Skeletal muscle satellite cell (primary cell): Measurements from ENCODE around the gene ADGRG7. TPM values are rescaled to one million over a fixed set of nuclear protein-coding genes. Genes with fewer than 3 reads are reported as not detected.

ENCODE experiments used
- H3K27me3 ChIP-seq: 2 replicates; pipeline ENCODE4 v1.7.0; 2013; ENCODE audit warnings: low read length; ENCODE audit not compliant: control insufficient read depth, insufficient read depth
- H3K36me3 ChIP-seq: 2 replicates; pipeline ENCODE4 v1.7.0; 2013; ENCODE audit warnings: mild to moderate bottlenecking, control low read depth, low read length; ENCODE audit not compliant: insufficient read depth
- H3K4me1 ChIP-seq: 2 replicates; pipeline ENCODE4 v1.7.0; 2013; ENCODE audit warnings: low read length; ENCODE audit not compliant: control insufficient read depth, insufficient read depth
- H3K4me2 ChIP-seq: 2 replicates; pipeline ENCODE4 v1.7.0; 2013; ENCODE audit warnings: mild to moderate bottlenecking, low read length
- H3K4me3 ChIP-seq: 2 replicates; pipeline ENCODE4 v1.7.0; 2013; ENCODE audit warnings: low read length
- H3K9ac ChIP-seq: 2 replicates; pipeline ENCODE4 v1.7.0; 2013; ENCODE audit warnings: mild to moderate bottlenecking, low read depth, low read length, moderate library complexity
- H3K9me3 ChIP-seq: replicated peaks from 2 replicates; pipeline ENCODE4 v1.7.0; 2013; ENCODE audit warnings: mild to moderate bottlenecking, control low read depth, low read length
- total RNA-seq: library from RNA; depleted of rRNA; stranded (reverse); fragments of >200 nt; gene quantifications from 2 replicates; pipeline ENCODE4 v1.2.3, GENCODE V29; 2012; rRNA removed

The ADGRG7 gene
- total RNA-seq: under 0.01 and 55.5 TPM in 2 replicates

DNA sequence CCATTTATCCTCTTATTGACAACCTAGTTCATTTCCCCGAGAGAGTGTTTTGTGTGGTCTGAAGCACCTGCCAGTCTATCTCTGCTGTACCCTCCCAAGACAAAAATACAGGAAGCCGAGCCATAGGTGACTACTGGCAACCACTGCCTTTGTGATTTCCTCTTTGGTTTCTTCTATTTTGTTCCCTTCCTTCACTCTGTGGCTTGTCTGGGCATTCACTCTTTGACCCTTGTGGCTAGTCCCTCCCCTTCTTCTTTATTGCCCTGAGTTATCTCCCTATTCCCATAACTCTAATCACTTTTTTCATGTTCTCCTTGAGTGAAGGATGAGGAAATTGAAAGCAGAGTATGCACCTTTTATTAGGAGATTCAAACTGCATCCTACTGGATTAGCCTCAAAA is at the start of gene ADGRG7:
ADGRG7 (plus strand) TSS at position 297 of the 400 bp plus-strand sequence. CDS start 256 bp downstream, outside the sequence.
- Histone ChIP-seq H3K4me1 (no peaks in the 10 kb centered on the region), H3K9me3 (no peaks in the 10 kb centered on the region), H3K4me3 (no peak within 1 kb of the TSS), H3K27me3 (peaks cover 28% of the 10 kb centered on the region), H3K36me3 (no peaks in the 10 kb centered on the region), H3K9ac (no peak within 1 kb of the TSS), H3K4me2 (no peak within 1 kb of the TSS)

DNA sequence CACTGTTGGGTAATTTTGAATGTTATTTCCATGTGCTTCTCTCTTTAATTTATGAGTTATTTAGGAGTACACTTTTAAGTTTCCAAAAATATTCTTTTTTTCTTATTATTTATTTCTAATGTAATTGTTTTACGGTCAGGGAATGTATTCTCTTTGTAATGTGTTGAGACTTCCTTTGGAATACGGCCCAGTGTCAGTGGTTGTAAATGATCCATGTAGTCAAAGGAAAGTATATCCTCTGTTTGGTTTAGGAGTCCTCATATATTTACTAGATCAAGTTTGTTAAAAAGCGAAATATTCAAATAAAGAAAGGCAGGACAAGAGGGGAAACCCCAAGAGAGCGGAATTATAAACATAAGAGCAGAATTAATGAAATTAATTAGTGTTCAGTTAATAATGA is 49.0 kb upstream of the ADGRG7 start:
- Histone ChIP-seq H3K4me1 (peaks cover 47% of the 10 kb centered on the region), H3K9ac (no peak overlapping the region), H3K9me3 (no peaks in the 10 kb centered on the region), H3K4me2 (no peak overlapping the region), H3K36me3 (no peaks in the 10 kb centered on the region), H3K27me3 (no peaks in the 10 kb centered on the region), H3K4me3 (no peak overlapping the region)

- H3K4me3 ChIP-seq: no peak overlapping the region
- peak overlapping the region; percentile 25 for H3K4me2 ChIP-seq
- H3K36me3 ChIP-seq: no peaks in the 10 kb centered on the region
- H3K9me3 ChIP-seq: no peaks in the 10 kb centered on the region
- H3K27me3 ChIP-seq: no peaks in the 10 kb centered on the region
- H3K4me1 ChIP-seq: peaks cover 40% of the 10 kb centered on the region
- no peak overlapping the region for H3K9ac ChIP-seq
These were observed 47.8 kb upstream of the ADGRG7 start for GRCh38 chr3:100561459-100562158.

GRCh38 chr3:100562224-100562857 is 47.1 kb upstream of the ADGRG7 start:
- no peaks in the 10 kb centered on the region for H3K27me3 ChIP-seq
- H3K36me3 ChIP-seq: no peaks in the 10 kb centered on the region
- H3K4me1 ChIP-seq: peaks cover 33% of the 10 kb centered on the region
- no peak overlapping the region for H3K4me3 ChIP-seq
- H3K9ac ChIP-seq: no peak overlapping the region
- no peak overlapping the region for H3K4me2 ChIP-seq
- H3K9me3 ChIP-seq: no peaks in the 10 kb centered on the region

DNA sequence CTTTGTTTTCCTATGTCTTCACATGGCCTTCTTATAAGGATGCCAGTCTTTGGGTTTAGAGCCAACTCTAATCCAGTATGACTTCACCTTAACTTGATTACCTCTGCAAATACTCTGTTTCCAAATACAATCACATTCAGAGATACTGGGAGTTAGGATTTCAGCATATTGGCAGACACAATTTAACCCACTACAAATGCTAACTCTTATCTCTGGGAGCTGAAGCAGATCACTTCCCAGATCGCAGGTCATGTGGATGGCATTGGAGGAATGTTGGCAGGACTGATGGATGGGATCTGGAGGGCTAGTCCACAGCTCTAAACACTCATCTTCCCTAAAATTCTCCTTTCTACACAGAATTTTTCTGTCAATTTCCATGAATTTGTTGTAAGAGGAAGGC is 46.2 kb upstream of the ADGRG7 start:
- Histone ChIP-seq H3K9me3 (no peaks in the 10 kb centered on the region), H3K4me1 (peaks cover 26% of the 10 kb centered on the region)

DNA sequence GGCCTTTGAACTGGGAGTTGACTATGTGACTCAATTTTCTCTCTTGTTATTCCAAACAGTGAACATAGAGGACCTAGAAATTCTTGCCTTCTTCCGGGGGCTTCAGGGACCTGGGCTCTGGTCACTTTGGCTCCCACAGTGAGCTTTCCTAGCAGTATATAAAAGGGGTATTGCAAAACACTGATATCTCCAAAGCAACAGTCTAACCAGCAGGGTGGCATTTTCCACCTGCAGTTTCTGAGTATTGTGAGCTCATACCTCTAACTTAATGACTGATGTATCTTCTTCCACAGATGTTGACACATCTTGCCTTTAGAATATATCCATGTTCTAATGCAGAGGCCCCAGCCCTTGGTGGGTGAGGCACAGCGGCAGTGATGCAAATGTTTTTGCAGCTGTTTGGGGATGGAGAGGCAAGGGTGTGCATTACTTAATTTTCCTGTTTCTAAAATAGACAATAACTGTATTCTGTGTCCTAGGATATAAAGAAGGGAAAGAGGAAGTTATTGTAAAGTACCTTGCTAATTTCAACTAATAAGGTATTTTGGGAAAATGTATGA is 45.7 kb upstream of the ADGRG7 start:
- no peak overlapping the region for H3K4me3 ChIP-seq
- H3K36me3 ChIP-seq: no peaks in the 10 kb centered on the region
- peaks cover 26% of the 10 kb centered on the region for H3K4me1 ChIP-seq
- H3K9ac ChIP-seq: no peak overlapping the region
- no peaks in the 10 kb centered on the region for H3K27me3 ChIP-seq
- no peak overlapping the region for H3K4me2 ChIP-seq
- no peaks in the 10 kb centered on the region for H3K9me3 ChIP-seq

More for the DNA sequence above, 46.2 kb upstream of the ADGRG7 start:
- Histone ChIP-seq H3K4me2 (no peak overlapping the region), H3K9ac (no peak overlapping the region), H3K36me3 (no peaks in the 10 kb centered on the region), H3K4me3 (no peak overlapping the region), H3K27me3 (no peaks in the 10 kb centered on the region)

DNA sequence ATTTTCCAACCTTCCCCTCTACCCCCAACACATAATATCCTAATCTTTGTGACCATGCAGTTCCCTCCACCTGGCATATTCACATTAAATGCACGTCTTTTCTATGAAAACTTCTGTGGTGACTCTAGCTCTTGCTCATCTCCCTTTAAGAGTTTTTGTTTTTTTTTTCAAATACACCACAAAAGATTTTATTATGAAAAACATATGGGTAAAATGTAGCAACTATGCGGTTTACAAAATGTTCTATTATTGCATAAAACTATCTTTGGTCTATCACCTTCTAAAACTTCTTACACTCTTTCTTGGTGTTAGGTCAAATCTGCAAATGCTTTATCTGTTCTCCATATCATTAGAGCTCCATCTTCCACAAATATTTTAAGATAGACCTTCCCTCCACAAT is 38.6 kb upstream of the ADGRG7 start:
- Histone ChIP-seq H3K4me2 (no peak overlapping the region), H3K9me3 (no peaks in the 10 kb centered on the region), H3K27me3 (no peaks in the 10 kb centered on the region), H3K36me3 (peaks cover 5% of the 10 kb centered on the region), H3K4me1 (no peaks in the 10 kb centered on the region), H3K4me3 (no peak overlapping the region), H3K9ac (no peak overlapping the region)

GRCh38 chr3:100574536-100574935 is 34.9 kb upstream of the ADGRG7 start:
- no peaks in the 10 kb centered on the region for H3K36me3 ChIP-seq
- no peaks in the 10 kb centered on the region for H3K27me3 ChIP-seq
- H3K9ac ChIP-seq: no peak overlapping the region
- H3K4me1 ChIP-seq: no peaks in the 10 kb centered on the region
- no peaks in the 10 kb centered on the region for H3K9me3 ChIP-seq
- H3K4me3 ChIP-seq: no peak overlapping the region
- H3K4me2 ChIP-seq: no peak overlapping the region

- H3K36me3 ChIP-seq: no peaks in the 10 kb centered on the region
- H3K4me1 ChIP-seq: no peaks in the 10 kb centered on the region
- no peak overlapping the region for H3K4me3 ChIP-seq
- H3K4me2 ChIP-seq: no peak overlapping the region
- no peak overlapping the region for H3K9ac ChIP-seq
- no peaks in the 10 kb centered on the region for H3K27me3 ChIP-seq
- no peaks in the 10 kb centered on the region for H3K9me3 ChIP-seq
These were observed 33.7 kb upstream of the ADGRG7 start for GRCh38 chr3:100575704-100576103.

DNA sequence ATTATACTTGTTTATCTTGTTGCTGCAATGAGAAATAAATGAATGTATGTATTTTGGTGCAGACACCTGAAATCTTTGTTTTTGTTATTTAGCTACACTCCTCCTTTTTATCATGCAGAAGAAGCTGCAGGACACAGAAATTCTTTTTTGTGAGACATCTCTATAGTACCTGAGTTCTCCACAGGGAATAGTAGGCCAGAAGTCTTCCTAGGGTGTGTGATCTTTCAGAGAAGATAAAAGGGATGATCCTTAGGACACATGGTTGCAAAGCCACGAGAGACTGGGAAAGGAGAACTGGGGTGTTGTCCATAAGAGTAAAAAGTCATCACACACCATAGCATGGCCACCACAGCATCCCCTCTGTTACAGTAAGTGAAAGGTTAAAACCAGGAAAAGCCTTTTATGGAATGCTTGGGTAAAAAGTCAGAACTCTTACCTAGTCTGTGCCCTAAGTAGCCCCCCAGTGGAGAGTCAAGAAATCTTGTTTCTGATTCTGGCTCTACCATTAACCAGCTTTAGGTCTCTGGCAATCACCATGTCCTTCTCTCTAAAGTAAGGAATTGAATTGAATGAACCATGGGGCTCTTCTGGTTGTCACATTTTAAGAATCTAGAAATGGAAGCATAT is 31.9 kb upstream of the ADGRG7 start:
- Histone ChIP-seq H3K9ac (no peak overlapping the region), H3K4me3 (no peak overlapping the region), H3K4me2 (no peak overlapping the region), H3K36me3 (no peaks in the 10 kb centered on the region), H3K9me3 (no peaks in the 10 kb centered on the region), H3K27me3 (no peaks in the 10 kb centered on the region), H3K4me1 (peaks cover 10% of the 10 kb centered on the region)

DNA sequence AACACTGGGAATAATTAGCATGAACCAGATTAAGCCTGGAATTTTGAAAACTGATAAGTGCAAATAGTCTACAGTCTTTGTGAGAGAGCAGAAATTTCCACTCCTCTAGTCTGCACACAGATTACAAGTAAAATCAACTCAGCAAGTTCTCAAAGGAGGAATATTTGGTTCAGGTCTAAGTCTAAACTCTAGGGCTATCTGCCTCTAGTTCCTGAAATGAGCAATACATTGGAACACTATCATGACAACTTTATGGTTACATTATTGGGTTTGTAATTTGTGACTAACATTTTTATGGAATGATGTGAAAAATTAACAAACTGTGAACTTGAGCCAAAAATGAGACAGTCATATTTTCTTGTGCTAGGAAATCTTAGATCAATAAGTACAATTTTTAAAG is 30.8 kb upstream of the ADGRG7 start:
- H3K27me3 ChIP-seq: no peaks in the 10 kb centered on the region
- H3K4me2 ChIP-seq: no peak overlapping the region
- H3K9ac ChIP-seq: no peak overlapping the region
- H3K4me1 ChIP-seq: peaks cover 10% of the 10 kb centered on the region
- no peak overlapping the region for H3K4me3 ChIP-seq
- no peaks in the 10 kb centered on the region for H3K36me3 ChIP-seq
- no peaks in the 10 kb centered on the region for H3K9me3 ChIP-seq
